ENCODE results near the gene NLGN1.
"Not testable (repeated sequence)": the region's sequence is repeated elsewhere in the genome, so short reads cannot be mapped to it uniquely, and the experiment has no call there.

NLGN1 gene

GRCh38 chr3:174219738-174220137, 822.2 kb downstream of the NLGN1 start:
- DNase-seq (ENCODE audit: insufficient read length) (no peak), FAIRE-seq (no peak)
- TF ChIP-seq TAF1 (IDR thresholded peaks at IDR 0.05; ENCODE audit: borderline replicate concordance, low read depth, low read length) (no peak), POLR2AphosphoS5 (IDR thresholded peaks at IDR 0.05; ENCODE audit: low read depth, low read length) (no peak), POLR2A (IDR thresholded peaks at IDR 0.05; ENCODE audit: low read depth, low read length) (no peak)

- DNase-seq (ENCODE audit: insufficient read length) (no peak), FAIRE-seq (no peak)
- no peak for TF ChIP-seq POLR2AphosphoS5 (IDR thresholded peaks at IDR 0.05; ENCODE audit: low read depth, low read length)
- no peak for TF ChIP-seq TAF1 (IDR thresholded peaks at IDR 0.05; ENCODE audit: borderline replicate concordance, low read depth, low read length)
- TF ChIP-seq POLR2A (IDR thresholded peaks at IDR 0.05; ENCODE audit: low read depth, low read length), result no peak
Observed at GRCh38 chr3:174220775-174221554, 823.4 kb downstream of the NLGN1 start.

- no peak for TF ChIP-seq POLR2AphosphoS5 (IDR thresholded peaks at IDR 0.05; ENCODE audit: low read depth, low read length)
- no peak for TF ChIP-seq TAF1 (IDR thresholded peaks at IDR 0.05; ENCODE audit: borderline replicate concordance, low read depth, low read length)
- no peak for TF ChIP-seq POLR2A (IDR thresholded peaks at IDR 0.05; ENCODE audit: low read depth, low read length)
- DNase-seq (ENCODE audit: insufficient read length) (no peak), FAIRE-seq (no peak)
Observed at GRCh38 chr3:174223042-174223441, 825.5 kb downstream of the NLGN1 start.

- no peak for DNase-seq (ENCODE audit: insufficient read length)
- no peak for FAIRE-seq
- TF ChIP-seq POLR2AphosphoS5 (IDR thresholded peaks at IDR 0.05; ENCODE audit: low read depth, low read length), result no peak
- TF ChIP-seq TAF1 (IDR thresholded peaks at IDR 0.05; ENCODE audit: borderline replicate concordance, low read depth, low read length), result no peak
- TF ChIP-seq POLR2A (IDR thresholded peaks at IDR 0.05; ENCODE audit: low read depth, low read length), result no peak
Observed at GRCh38 chr3:174223626-174224025, 826.1 kb downstream of the NLGN1 start.

GRCh38 chr3:174229916-174230315, 832.4 kb downstream of the NLGN1 start:
- DNase-seq (ENCODE audit: insufficient read length) (no peak), FAIRE-seq (no peak)
- no peak for TF ChIP-seq TAF1 (IDR thresholded peaks at IDR 0.05; ENCODE audit: borderline replicate concordance, low read depth, low read length)
- no peak for TF ChIP-seq POLR2AphosphoS5 (IDR thresholded peaks at IDR 0.05; ENCODE audit: low read depth, low read length)
- no peak for TF ChIP-seq POLR2A (IDR thresholded peaks at IDR 0.05; ENCODE audit: low read depth, low read length)

- not testable (repeated sequence) for DNase-seq (ENCODE audit: insufficient read length); FAIRE-seq
Observed at GRCh38 chr3:174232028-174232657, 834.6 kb downstream of the NLGN1 start.

GRCh38 chr3:174232658-174233429, 835.3 kb downstream of the NLGN1 start:
- TF ChIP-seq TAF1 (IDR thresholded peaks at IDR 0.05; ENCODE audit: borderline replicate concordance, low read depth, low read length) (no peak), POLR2AphosphoS5 (IDR thresholded peaks at IDR 0.05; ENCODE audit: low read depth, low read length) (no peak), POLR2A (IDR thresholded peaks at IDR 0.05; ENCODE audit: low read depth, low read length) (no peak)
- no peak for DNase-seq (ENCODE audit: insufficient read length)
- no peak for FAIRE-seq

- DNase-seq (ENCODE audit: insufficient read length) (no peak), FAIRE-seq (no peak)
- TF ChIP-seq TAF1 (IDR thresholded peaks at IDR 0.05; ENCODE audit: borderline replicate concordance, low read depth, low read length) (no peak), POLR2AphosphoS5 (IDR thresholded peaks at IDR 0.05; ENCODE audit: low read depth, low read length) (no peak), POLR2A (IDR thresholded peaks at IDR 0.05; ENCODE audit: low read depth, low read length) (no peak)
Observed at GRCh38 chr3:174233511-174233910, 836.0 kb downstream of the NLGN1 start.

GRCh38 chr3:174242311-174243041, 844.9 kb downstream of the NLGN1 start:
- DNase-seq (ENCODE audit: insufficient read length) (no peak), FAIRE-seq (no peak)
- no peak for TF ChIP-seq POLR2AphosphoS5 (IDR thresholded peaks at IDR 0.05; ENCODE audit: low read depth, low read length)
- no peak for TF ChIP-seq POLR2A (IDR thresholded peaks at IDR 0.05; ENCODE audit: low read depth, low read length)

- TF ChIP-seq TAF1 (IDR thresholded peaks at IDR 0.05; ENCODE audit: borderline replicate concordance, low read depth, low read length) (no peak), POLR2AphosphoS5 (IDR thresholded peaks at IDR 0.05; ENCODE audit: low read depth, low read length) (no peak), POLR2A (IDR thresholded peaks at IDR 0.05; ENCODE audit: low read depth, low read length) (no peak)
- FAIRE-seq (no peak), DNase-seq (ENCODE audit: insufficient read length) (no peak)
Observed at GRCh38 chr3:174243171-174243570, 845.6 kb downstream of the NLGN1 start.

GRCh38 chr3:174247687-174248152, 850.2 kb downstream of the NLGN1 start:
- TF ChIP-seq TAF1 (IDR thresholded peaks at IDR 0.05; ENCODE audit: borderline replicate concordance, low read depth, low read length), result no peak
- no peak for TF ChIP-seq POLR2A (IDR thresholded peaks at IDR 0.05; ENCODE audit: low read depth, low read length)
- no peak for TF ChIP-seq POLR2AphosphoS5 (IDR thresholded peaks at IDR 0.05; ENCODE audit: low read depth, low read length)
- FAIRE-seq, result no peak
- DNase-seq (ENCODE audit: insufficient read length), result no peak

Measured in GM12892 (cell line).